HG02852 (cell line): ENCODE data around the gene ORM1.
A peak's percentile ranks its signal among the peaks of the same experiment; 100 is the strongest.

ENCODE experiments used
- ATAC-seq: cut with Tn5 transposase; IDR thresholded peaks from one replicate; pipeline ENCODE4 v1.9.1; 2021; ENCODE audit warnings: mild to moderate bottlenecking, moderate library complexity; ENCODE audit not compliant: unreplicated experiment

Gene ORM1

DNA sequence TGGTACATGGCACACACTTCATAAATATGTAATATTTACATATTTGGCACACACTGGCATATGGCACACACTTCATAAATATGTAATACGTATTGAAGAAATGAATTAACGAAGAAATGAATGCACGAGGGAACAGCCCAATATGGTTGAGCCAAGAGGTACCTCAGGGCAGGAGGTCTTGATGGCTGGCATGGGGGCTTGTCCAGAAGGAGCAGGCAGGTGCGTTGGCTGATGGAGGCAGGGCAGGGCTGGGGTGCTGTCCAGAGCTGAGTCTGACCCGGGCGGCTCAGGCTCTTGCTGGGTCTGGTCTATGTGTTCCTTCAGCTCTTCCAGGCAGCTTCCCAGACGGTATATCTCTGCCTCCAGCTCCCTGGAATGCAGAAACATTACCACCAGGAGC is 38.6 kb downstream of the ORM1 start:
- ATAC-seq, result no peak

DNA sequence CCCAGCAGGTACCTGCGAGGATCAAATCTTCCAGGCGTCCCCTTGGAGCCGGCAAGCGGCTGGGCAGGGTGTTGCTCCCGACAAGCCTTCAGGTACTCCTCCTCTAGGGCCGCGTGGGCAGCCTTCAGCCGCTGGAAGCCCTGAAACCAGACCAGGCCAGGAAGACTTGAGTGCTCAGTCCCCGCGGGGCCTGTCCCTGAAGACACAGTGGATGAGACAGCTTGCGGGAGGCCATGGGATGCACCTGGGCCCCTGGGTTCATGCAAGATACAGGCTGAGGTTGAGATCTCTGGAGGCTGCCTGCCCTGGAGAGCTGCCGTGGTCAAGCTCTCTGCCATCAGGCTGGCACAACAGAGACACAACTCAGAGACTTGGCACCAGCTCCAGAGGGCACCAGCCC is 39.5 kb downstream of the ORM1 start:
- ATAC-seq, result no peak

GRCh38 chr9:114363424-114363823 is 40.5 kb downstream of the ORM1 start:
- no peak for ATAC-seq

GRCh38 chr9:114364134-114365041 is 41.5 kb downstream of the ORM1 start:
- no peak for ATAC-seq

- no peak for ATAC-seq
Measured at GRCh38 chr9:114365194-114365593, 42.3 kb downstream of the ORM1 start.

DNA sequence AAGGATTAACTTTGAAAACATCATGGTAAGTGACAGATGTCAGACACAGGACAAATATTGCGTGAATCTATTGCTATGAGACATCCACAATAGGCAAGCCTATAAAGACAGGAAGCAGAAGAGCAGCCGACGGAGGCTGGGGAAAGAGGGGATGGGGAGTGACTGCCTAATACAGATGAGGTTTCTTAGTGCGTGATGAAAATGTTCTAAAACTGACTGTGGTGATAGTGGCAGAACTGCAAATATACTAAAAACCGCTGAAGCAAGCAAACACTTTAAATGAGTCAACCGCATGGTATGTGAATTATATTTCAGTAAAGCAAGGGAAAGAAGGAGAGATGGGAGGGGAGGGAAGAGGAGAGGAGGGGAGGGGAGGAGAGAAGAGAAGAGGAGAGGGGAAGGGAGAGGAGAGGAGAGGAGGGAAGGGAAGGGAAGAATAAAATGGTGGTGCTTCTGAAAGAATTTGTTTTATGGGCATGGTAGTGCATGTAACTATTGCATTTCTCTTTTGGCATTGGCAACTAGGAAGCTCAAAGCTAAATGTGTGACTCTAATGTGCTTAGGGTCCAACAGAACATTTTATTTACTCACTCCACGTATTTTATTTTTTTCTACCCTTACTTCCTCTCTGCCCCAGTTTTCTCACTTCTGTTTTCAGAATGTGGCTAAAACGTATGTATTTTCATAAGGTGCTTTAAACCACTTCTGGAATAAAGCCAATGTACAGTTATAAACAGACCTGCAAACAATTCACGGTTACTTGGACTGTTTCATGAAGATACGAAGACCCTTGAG is 43.6 kb downstream of the ORM1 start:
- peak; percentile 53 for ATAC-seq

DNA sequence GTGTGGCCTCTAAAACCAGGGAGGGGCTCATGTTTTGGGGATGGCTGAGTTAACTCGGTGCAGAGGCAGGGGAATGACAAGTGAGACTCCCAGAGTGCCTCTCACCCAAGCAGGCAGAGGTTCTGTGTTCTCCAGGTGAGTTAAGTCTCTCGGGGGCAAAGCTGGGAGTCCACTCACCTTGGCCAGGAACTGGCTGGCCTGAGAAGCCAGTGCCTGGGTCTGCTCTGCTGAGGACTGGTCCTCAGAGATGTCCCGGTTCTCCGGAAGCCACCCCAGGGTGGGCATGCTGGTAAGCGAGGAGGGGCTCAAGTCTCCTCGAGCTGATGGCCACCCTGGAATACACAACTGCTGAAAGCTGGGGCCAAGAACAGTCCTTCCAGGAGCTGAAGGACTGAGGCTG is 44.5 kb downstream of the ORM1 start:
- ATAC-seq, result no peak

DNA sequence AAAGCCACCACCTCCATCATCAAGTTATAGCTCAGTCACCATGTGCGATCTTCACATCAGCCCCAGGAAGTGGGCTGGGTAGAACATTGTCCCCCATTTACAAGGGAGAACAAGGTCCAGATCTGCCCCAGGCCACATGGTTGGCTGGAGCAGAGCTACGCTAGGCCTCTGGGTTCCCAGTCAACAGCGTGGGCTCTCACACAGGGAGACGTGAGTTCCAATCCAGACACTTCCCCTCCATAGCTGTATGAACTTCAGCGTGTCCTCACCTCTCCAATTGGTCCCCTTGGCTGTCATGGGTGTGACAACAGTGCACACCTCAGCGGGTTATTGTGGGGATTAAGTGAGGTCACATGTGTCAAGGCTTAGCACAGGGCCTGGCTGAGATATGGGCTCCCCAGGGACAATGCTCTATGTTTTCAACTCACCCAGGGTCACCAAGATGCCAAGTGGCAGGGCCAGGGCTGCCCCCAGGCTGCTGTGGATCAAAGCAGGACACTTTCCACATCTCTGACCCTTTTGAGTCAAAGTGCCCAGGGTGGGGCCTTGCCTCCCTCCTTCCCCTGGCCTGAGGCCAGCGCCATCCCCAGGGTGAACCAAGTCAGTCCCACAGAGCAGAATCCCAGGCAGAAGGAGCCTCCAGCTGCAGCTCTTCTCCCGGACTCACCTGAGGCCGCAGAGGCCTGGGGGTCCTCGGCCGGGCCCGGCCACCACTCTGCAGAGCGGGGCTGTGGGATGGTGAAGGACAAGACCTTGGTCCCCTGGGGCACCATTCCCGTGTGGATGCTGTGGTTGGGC is 45.1 kb downstream of the ORM1 start:
- no peak for ATAC-seq

GRCh38 chr9:114369216-114370130 is 46.6 kb downstream of the ORM1 start:
- ATAC-seq, result no peak

GRCh38 chr9:114370251-114370967 is 47.5 kb downstream of the ORM1 start:
- ATAC-seq, result no peak

DNA sequence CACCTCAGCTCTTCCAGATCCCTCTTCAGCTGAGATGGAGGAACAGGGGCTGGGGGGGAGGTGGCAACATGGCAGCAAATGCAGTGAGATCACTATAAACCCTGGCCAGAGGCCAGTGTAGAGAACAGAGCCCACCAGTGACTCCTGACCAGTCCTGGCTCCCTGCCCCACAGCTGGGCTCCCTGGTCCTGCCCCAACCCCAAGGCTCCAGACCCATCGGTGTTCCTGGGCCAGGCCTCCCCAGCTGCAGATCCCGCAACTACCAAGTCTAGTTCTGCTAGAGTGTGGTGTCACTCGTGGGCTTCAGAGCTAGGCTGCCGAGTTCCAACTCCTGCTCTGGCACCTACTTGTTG is 48.0 kb downstream of the ORM1 start:
- ATAC-seq, result no peak

- no peak for ATAC-seq
Measured at GRCh38 chr9:114371343-114371944, 48.5 kb downstream of the ORM1 start.

DNA sequence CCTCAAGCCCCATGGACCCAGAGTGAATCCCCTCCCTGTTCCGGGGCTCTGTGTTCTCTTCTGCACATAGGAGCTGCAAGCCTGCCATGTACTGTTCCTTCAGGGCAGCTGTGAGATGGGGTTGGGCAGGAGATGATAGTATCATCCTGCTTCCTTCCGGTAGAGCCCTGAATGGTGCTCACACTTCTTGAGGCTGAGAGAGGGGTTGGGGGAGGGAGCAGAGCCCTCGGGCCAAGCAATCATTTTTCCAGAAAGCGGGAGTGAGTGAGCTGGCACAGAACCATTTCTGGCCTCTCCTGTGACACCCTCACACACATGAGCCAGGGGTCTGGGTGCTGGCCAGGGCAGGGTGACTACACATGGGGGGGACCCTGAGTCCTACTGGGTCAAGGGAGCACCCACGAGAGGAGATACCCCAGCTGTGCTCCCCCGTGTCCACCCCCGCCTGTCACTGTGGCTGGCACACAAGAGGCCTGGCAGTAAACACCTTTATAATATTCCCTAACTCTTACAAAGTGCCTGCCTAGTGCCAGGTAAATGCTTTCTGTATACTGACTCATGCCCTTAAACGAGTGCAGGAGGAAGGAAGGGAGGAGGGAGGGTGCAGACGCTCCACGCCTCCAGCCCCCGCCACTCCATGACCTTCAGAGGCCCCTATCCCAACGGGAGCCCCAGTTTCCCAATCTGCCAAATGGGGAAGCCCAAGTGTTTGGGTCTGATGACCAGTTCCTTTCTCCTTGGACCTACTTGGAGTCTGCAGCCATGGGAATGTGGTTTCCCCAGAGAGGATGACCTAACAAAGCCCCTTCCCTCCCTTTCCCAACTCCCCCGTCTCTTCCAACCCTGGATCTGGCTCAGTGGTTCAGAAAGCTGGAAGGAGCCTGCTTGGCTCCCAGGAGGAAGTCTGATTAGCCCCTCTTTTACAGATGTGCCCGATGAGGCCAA is 49.3 kb downstream of the ORM1 start:
- no peak for ATAC-seq

DNA sequence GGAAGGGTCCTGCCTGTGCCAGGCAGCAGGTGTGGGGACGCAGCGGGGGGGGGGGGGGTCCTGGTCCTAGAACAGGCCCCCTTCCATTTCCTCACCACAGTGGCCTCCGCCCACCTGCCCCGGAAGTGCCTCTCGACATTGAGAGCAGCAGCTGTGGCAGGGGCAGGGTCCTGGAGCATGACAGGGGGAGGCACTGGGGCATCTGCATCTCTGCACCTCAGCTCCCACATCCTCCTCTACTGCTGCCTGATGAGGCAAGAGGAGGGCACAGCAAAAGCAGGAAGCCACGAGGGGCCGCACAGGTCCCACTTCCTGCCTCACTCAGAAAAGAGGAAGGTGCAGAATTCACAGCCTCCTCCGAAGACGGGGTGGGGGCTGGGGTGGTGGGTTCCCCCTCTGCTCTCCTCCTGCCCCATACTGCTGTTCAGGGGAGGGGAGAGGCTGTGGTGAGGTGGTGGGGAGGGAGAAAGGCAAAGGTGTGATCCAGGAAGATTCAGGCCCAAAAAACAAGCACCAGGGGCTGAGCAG is 50.1 kb downstream of the ORM1 start:
- peak; percentile 90 for ATAC-seq

- ATAC-seq, result no peak
Measured at GRCh38 chr9:114373960-114374730, 51.2 kb downstream of the ORM1 start.

GRCh38 chr9:114374936-114375335 is 52.0 kb downstream of the ORM1 start:
- no peak for ATAC-seq
